Measurements from ENCODE around the gene FRRS1. TPM values are rescaled to one million over a fixed set of nuclear protein-coding genes. Genes with fewer than 3 reads are reported as not detected.

Gene FRRS1
- total RNA-seq, 5 donors from 2014 or later (not counting 1 experiment from before 2014, with no cell fraction given) = 0.20 to 1.2 (median 0.45) TPM; not detected in 1

DNA sequence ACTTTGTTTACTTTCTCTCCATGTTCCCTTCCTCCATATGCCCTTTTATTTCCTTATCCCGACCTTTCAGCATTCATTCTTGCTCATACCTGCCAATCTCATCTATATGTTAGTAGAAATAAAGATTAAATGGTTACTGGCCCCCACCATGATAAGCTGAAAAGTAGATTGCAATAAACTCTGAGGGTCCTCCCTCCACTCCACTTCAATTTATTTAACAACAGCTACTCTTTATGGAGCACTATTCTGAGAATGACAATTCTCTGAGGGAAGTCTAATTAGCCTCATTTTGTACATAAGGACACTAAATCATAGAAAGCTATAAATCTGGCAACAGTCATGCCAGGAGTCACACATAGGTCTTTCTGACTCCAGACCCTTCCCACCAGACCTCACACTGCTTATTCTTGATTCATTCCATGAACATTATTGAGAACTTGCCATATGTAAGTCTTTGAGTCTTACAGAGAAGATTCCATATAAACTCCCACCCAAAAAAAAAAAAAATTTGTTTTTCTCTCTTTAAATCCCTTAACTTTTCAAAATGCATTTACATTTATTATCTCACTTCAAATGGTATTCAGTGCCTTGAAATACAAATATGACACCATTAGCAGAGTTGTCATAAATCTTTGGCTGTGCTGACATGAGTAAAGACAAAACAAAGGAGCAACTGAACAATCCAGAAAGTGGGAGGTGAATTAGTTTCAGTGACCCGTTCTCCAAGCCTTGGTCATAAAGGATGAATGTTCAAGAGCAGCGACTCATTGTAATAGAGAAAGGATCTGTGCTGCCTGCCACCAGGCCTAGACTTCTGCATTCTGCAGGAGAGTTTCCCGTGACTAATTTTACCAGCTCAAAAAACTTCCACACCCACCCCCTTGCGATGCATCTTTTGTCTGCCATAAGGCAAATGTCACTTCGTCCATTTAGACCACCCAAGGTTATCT lies 92.0 kb downstream of the FRRS1 start:
- Mint-ChIP-seq H3K4me1 (no peaks in the 10 kb centered on the region), H3K27me3 (peaks cover 16 to 41% of the 10 kb centered on the region in 2 donors), H3K9me3 (no peaks in the 10 kb centered on the region), H3K27ac (no peak overlapping the region), H3K4me3 (no peak overlapping the region), H3K36me3 (no peaks in the 10 kb centered on the region)
- CTCF ChIA-PET = interaction anchor here in 1 of 2 donors (0.9 kb wide), 1 partner anchor 16 kb away, joined by 3 read pairs; no protein-coding TSS in a partner anchor
- POLR2A ChIA-PET = no interaction called here
- Histone ChIP-seq H3K4me1 (ENCODE audit: control insufficient read depth in 1 of 2, extremely low read depth in 1 of 2, insufficient read depth in 2 of 2, low read length in 2 of 2) (no peaks in the 10 kb centered on the region), H3K27me3 (replicated peaks in 1 of 2; ENCODE audit: control insufficient read depth in 2 of 2, extremely low read depth in 1 of 2, insufficient read depth in 2 of 2, low read length in 1 of 2) (no peaks in the 10 kb centered on the region), H3K27ac (ENCODE audit: low read length) (no peak overlapping the region), H3K4me3 (ENCODE audit: control insufficient read depth in 1 of 2, extremely low read depth in 1 of 2, low read length in 1 of 2) (no peak overlapping the region), H3K9me3 (no peaks in the 10 kb centered on the region), H3K36me3 (ENCODE audit: control insufficient read depth in 2 of 2, extremely low read depth in 1 of 2, insufficient read depth in 1 of 2, low read length in 1 of 2) (no peaks in the 10 kb centered on the region)
- no CpG with 5 or more reads among the region's 6 CpGs for WGBS (ENCODE audit: insufficient coverage)
- ATAC-seq (replicated peaks in 1 of 4) (no peak), DNase-seq (no peak)

- Mint-ChIP-seq H3K4me1 (no peaks in the 10 kb centered on the region), H3K36me3 (no peaks in the 10 kb centered on the region), H3K27me3 (peaks cover 17 to 46% of the 10 kb centered on the region in 2 donors), H3K4me3 (no peak overlapping the region), H3K9me3 (no peaks in the 10 kb centered on the region), H3K27ac (no peak overlapping the region)
- 90% methylated on average over 2 of the region's 5 CpGs for WGBS (ENCODE audit: insufficient coverage)
- no peaks in the 10 kb centered on the region for H3K4me1 ChIP-seq (ENCODE audit: control insufficient read depth in 1 of 2, extremely low read depth in 1 of 2, insufficient read depth in 2 of 2, low read length in 2 of 2)
- CTCF ChIA-PET = no interaction called here
- no peak for DNase-seq
- H3K9me3 ChIP-seq = no peaks in the 10 kb centered on the region
- no peak overlapping the region for H3K27ac ChIP-seq (ENCODE audit: low read length)
- no peak overlapping the region for H3K4me3 ChIP-seq (ENCODE audit: control insufficient read depth in 1 of 2, extremely low read depth in 1 of 2, low read length in 1 of 2)
- H3K36me3 ChIP-seq (ENCODE audit: control insufficient read depth in 2 of 2, extremely low read depth in 1 of 2, insufficient read depth in 1 of 2, low read length in 1 of 2) = no peaks in the 10 kb centered on the region
- POLR2A ChIA-PET = no interaction called here
- no peaks in the 10 kb centered on the region for H3K27me3 ChIP-seq (replicated peaks in 1 of 2; ENCODE audit: control insufficient read depth in 2 of 2, extremely low read depth in 1 of 2, insufficient read depth in 2 of 2, low read length in 1 of 2)
- ATAC-seq (replicated peaks in 1 of 4) = no peak
Observed at GRCh38 chr1:99673315-99673714, 93.1 kb downstream of the FRRS1 start.

DNA sequence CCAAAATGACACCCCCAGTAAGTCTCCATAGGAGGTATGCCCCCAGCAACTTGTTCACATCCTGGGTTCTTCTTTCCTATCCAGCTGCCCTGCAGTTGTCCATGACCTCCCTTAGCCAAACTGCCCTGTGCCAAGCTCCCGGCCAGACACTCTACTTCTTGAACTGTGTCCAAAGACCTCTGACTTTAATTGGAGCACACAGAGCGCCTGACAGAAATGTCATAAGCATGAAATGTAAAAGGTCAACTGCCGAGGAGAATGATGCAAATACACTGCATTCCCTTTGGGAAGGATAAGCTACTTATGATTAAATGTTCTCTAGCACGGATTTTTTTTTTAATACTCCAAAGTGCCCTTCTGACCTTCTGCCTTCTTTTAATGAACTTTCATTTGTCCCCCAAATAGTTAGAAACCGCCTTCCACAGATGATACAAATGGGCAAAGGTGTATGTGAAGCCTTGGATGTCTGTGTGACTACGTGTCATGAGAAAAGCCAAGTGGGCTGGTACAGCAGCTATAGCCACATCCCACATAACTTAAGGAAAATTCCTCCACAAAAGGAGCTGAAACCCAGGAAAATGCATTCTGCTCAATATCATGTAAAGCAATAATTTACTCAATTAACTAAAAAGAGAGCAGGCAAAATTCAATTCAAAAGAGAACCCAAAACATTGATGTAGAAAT lies 93.8 kb downstream of the FRRS1 start:
- Histone ChIP-seq H3K27ac (ENCODE audit: low read length) (no peak overlapping the region), H3K4me1 (ENCODE audit: control insufficient read depth in 1 of 2, extremely low read depth in 1 of 2, insufficient read depth in 2 of 2, low read length in 2 of 2) (no peaks in the 10 kb centered on the region), H3K36me3 (ENCODE audit: control insufficient read depth in 2 of 2, extremely low read depth in 1 of 2, insufficient read depth in 1 of 2, low read length in 1 of 2) (no peaks in the 10 kb centered on the region), H3K27me3 (replicated peaks in 1 of 2; ENCODE audit: control insufficient read depth in 2 of 2, extremely low read depth in 1 of 2, insufficient read depth in 2 of 2, low read length in 1 of 2) (peaks cover 0 to 3% of the 10 kb centered on the region in 2 experiments), H3K4me3 (ENCODE audit: control insufficient read depth in 1 of 2, extremely low read depth in 1 of 2, low read length in 1 of 2) (no peak overlapping the region), H3K9me3 (no peaks in the 10 kb centered on the region)
- Mint-ChIP-seq H3K36me3 (no peaks in the 10 kb centered on the region), H3K4me3 (no peak overlapping the region), H3K9me3 (no peaks in the 10 kb centered on the region), H3K27me3 (peaks cover 17 to 47% of the 10 kb centered on the region in 2 donors), H3K4me1 (no peaks in the 10 kb centered on the region), H3K27ac (no peak overlapping the region)
- DNase-seq (no peak), ATAC-seq (replicated peaks in 1 of 4) (no peak)
- 63% methylated on average over 1 of the region's 6 CpGs for WGBS (ENCODE audit: insufficient coverage)
- CTCF ChIA-PET = no interaction called here
- POLR2A ChIA-PET = interaction anchor here in 1 of 2 donors (0.8 kb wide), 1 partner anchor 1762 kb away, joined by 3 read pairs; no protein-coding TSS in a partner anchor

- ATAC-seq (replicated peaks in 1 of 4) (no peak), DNase-seq (no peak)
- WGBS (ENCODE audit: insufficient coverage) = 77% methylated on average over 3 of the region's 4 CpGs
- Histone ChIP-seq H3K36me3 (ENCODE audit: control insufficient read depth in 2 of 2, extremely low read depth in 1 of 2, insufficient read depth in 1 of 2, low read length in 1 of 2) (no peaks in the 10 kb centered on the region), H3K4me3 (ENCODE audit: control insufficient read depth in 1 of 2, extremely low read depth in 1 of 2, low read length in 1 of 2) (no peak overlapping the region), H3K27ac (ENCODE audit: low read length) (no peak overlapping the region), H3K27me3 (replicated peaks in 1 of 2; ENCODE audit: control insufficient read depth in 2 of 2, extremely low read depth in 1 of 2, insufficient read depth in 2 of 2, low read length in 1 of 2) (peaks cover 0 to 3% of the 10 kb centered on the region in 2 experiments), H3K4me1 (ENCODE audit: control insufficient read depth in 1 of 2, extremely low read depth in 1 of 2, insufficient read depth in 2 of 2, low read length in 2 of 2) (no peaks in the 10 kb centered on the region), H3K9me3 (no peaks in the 10 kb centered on the region)
- Mint-ChIP-seq H3K27me3 (peaks cover 21 to 48% of the 10 kb centered on the region in 2 donors), H3K4me1 (no peaks in the 10 kb centered on the region), H3K27ac (no peak overlapping the region), H3K36me3 (no peaks in the 10 kb centered on the region), H3K4me3 (no peak overlapping the region), H3K9me3 (no peaks in the 10 kb centered on the region)
- ChIA-PET CTCF (no interaction called here), POLR2A (interaction anchor here in 1 of 2 donors (0.8 kb wide), 1 partner anchor 1761 kb away, joined by 3 read pairs; no protein-coding TSS in a partner anchor)
Observed at GRCh38 chr1:99672038-99672437, 94.4 kb downstream of the FRRS1 start.

DNA sequence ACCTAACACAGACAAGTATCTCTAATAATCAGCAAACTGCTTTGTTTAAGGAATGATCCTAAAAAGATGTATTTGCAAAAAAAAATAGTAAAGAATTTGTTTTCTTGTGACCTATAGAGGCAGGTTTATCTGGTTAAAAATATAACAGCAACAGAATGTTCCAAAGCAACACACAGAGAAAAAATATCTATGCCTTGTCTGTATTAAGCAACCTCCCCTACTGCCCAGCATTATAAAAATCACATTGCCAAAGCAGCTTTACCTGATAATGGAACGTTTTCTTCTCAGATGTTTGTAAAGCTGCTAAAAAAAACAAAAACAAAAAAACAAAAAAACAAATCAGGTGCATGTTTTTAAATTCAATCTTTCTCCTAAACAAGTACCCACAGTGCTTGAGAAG lies 95.9 kb downstream of the FRRS1 start:
- no peaks in the 10 kb centered on the region for H3K4me1 ChIP-seq (ENCODE audit: control insufficient read depth in 1 of 2, extremely low read depth in 1 of 2, insufficient read depth in 2 of 2, low read length in 2 of 2)
- H3K4me3 ChIP-seq (ENCODE audit: control insufficient read depth in 1 of 2, extremely low read depth in 1 of 2, low read length in 1 of 2) = no peak overlapping the region
- no peaks in the 10 kb centered on the region for H3K4me1 Mint-ChIP-seq
- no peaks in the 10 kb centered on the region for H3K36me3 ChIP-seq (ENCODE audit: control insufficient read depth in 2 of 2, extremely low read depth in 1 of 2, insufficient read depth in 1 of 2, low read length in 1 of 2)
- H3K9me3 ChIP-seq = no peaks in the 10 kb centered on the region
- DNase-seq (no peak), ATAC-seq (replicated peaks in 1 of 4) (no peak)
- ChIA-PET CTCF (no interaction called here), POLR2A (no interaction called here)
- H3K9me3 Mint-ChIP-seq = no peaks in the 10 kb centered on the region
- no peak overlapping the region for H3K27ac ChIP-seq (ENCODE audit: low read length)
- H3K27ac Mint-ChIP-seq = no peak overlapping the region
- peaks cover 0 to 3% of the 10 kb centered on the region in 2 experiments for H3K27me3 ChIP-seq (replicated peaks in 1 of 2; ENCODE audit: control insufficient read depth in 2 of 2, extremely low read depth in 1 of 2, insufficient read depth in 2 of 2, low read length in 1 of 2)
- no peaks in the 10 kb centered on the region for H3K36me3 Mint-ChIP-seq
- H3K4me3 Mint-ChIP-seq = no peak overlapping the region
- WGBS (ENCODE audit: insufficient coverage) = 0% methylated on average over 1 of the region's 1 CpG
- H3K27me3 Mint-ChIP-seq = peaks cover 24 to 45% of the 10 kb centered on the region in 2 donors

GRCh38 chr1:99669821-99670220 lies 96.6 kb downstream of the FRRS1 start:
- no peak overlapping the region for H3K4me3 Mint-ChIP-seq
- Histone ChIP-seq H3K4me1 (ENCODE audit: control insufficient read depth in 1 of 2, extremely low read depth in 1 of 2, insufficient read depth in 2 of 2, low read length in 2 of 2) (no peaks in the 10 kb centered on the region), H3K36me3 (ENCODE audit: control insufficient read depth in 2 of 2, extremely low read depth in 1 of 2, insufficient read depth in 1 of 2, low read length in 1 of 2) (no peaks in the 10 kb centered on the region), H3K4me3 (ENCODE audit: control insufficient read depth in 1 of 2, extremely low read depth in 1 of 2, low read length in 1 of 2) (no peak overlapping the region), H3K9me3 (no peaks in the 10 kb centered on the region), H3K27me3 (replicated peaks in 1 of 2; ENCODE audit: control insufficient read depth in 2 of 2, extremely low read depth in 1 of 2, insufficient read depth in 2 of 2, low read length in 1 of 2) (peaks cover 0 to 3% of the 10 kb centered on the region in 2 experiments), H3K27ac (ENCODE audit: low read length) (no peak overlapping the region)
- H3K9me3 Mint-ChIP-seq = no peaks in the 10 kb centered on the region
- DNase-seq (no peak), ATAC-seq (replicated peaks in 1 of 4) (no peak)
- H3K27me3 Mint-ChIP-seq = peaks cover 24 to 44% of the 10 kb centered on the region in 2 donors
- POLR2A ChIA-PET = no interaction called here
- H3K4me1 Mint-ChIP-seq = no peaks in the 10 kb centered on the region
- H3K36me3 Mint-ChIP-seq = no peaks in the 10 kb centered on the region
- CTCF ChIA-PET = no interaction called here
- WGBS (ENCODE audit: insufficient coverage) = no CpG with 5 or more reads among the region's 2 CpGs
- no peak overlapping the region for H3K27ac Mint-ChIP-seq
